K562 (cell line): ENCODE results near the gene NF1. TPM values are rescaled to one million over a fixed set of nuclear protein-coding genes. Genes with fewer than 3 reads are reported as not detected.

Experiments used
- ATAC-seq: fragments of 200-7000 bp; cut with Tn5 transposase; 3 replicates; pipeline ENCODE4 v1.9.1; 2020; ENCODE audit warnings: moderate library complexity
- BruUV-seq: library from RNA; stranded (reverse); fragments of 400-500 nt; replicated peaks from 2 replicates; lab custom pipeline; 2021; lab: Mats Ljungman, UMichigan
- CTCF ChIA-PET: fragments of 300-600 bp; formaldehyde crosslinking; extraction: SDS; loops from one replicate; lab custom pipeline; 2021; ENCODE audit warnings: low intra/inter-chr PET ratio; lab: Yijun Ruan, JAX
- POLR2A ChIA-PET: fragments of 300-600, 350-650 bp; sonication (Branson Sonifier 250); formaldehyde crosslinking; extraction: SDS; loops from one replicate; lab custom pipeline; 2021; ENCODE audit warnings: antibody characterized with exemption, inconsistent platforms; lab: Yijun Ruan, JAX
- DNase-seq, 4 experiments: peaks; one replicate each; pipeline versions ENCODE4 v3.0.0 to v3.0.0-alpha.2; 2011 to 2018; ENCODE audit warnings: low spot score in 3 of 4, mixed read lengths in 3 of 4; ENCODE audit errors: extremely low read depth in 1 of 4
- FAIRE-seq: peaks from 2 replicates; lab custom pipeline; 2011; peaks lifted over from hg19 to GRCh38; lab: Jason Lieb, UNC
- H2AFZ ChIP-seq: 2 replicates; pipeline ENCODE4 v1.6.0; 2011; ENCODE audit warnings: low read depth, low read length, control low read depth, inconsistent platforms
- H3K27ac ChIP-seq: fragments of 200-600 bp; 3 replicates; pipeline ENCODE4 v1.8.0; 2011; ENCODE audit warnings: low read depth, mild to moderate bottlenecking, control low read depth, inconsistent platforms, low read length, moderate library complexity, mixed read lengths; ENCODE audit errors: extremely low read depth
- H3K27me3 ChIP-seq, 2 experiments: fragments of 300-600 bp in 1 of 2; 2 replicates in 1 of 2; 3 replicates in 1 of 2; pipeline versions ENCODE4 v1.6.0 to v1.8.0; 2011; ENCODE audit warnings: inconsistent platforms in 2 of 2, low read length in 2 of 2, mild to moderate bottlenecking in 1 of 2, mixed read lengths in 1 of 2, moderate library complexity in 1 of 2; ENCODE audit not compliant: control insufficient read depth in 2 of 2, insufficient read depth in 2 of 2
- H3K36me3 ChIP-seq: fragments of 300-600 bp; 3 replicates; pipeline ENCODE4 v1.8.0; 2011; ENCODE audit warnings: mild to moderate bottlenecking, low read length, inconsistent platforms; ENCODE audit not compliant: control insufficient read depth, insufficient read depth
- H3K4me1 ChIP-seq, 2 experiments: fragments of 200-600 bp in 1 of 2; replicated peaks in 1 of 2; 2 replicates in 1 of 2; 3 replicates in 1 of 2; pipeline versions ENCODE4 v1.5.1 to v1.8.0; 2011; ENCODE audit warnings: inconsistent platforms in 2 of 2, low read length in 2 of 2, mild to moderate bottlenecking in 1 of 2, mixed read lengths in 1 of 2, moderate library complexity in 1 of 2; ENCODE audit not compliant: control insufficient read depth in 2 of 2, insufficient read depth in 2 of 2
- H3K4me2 ChIP-seq: 2 replicates; pipeline ENCODE4 v1.6.1; 2011; ENCODE audit warnings: low read length, control low read depth, inconsistent platforms, mixed read lengths; ENCODE audit not compliant: insufficient read depth
- H3K4me3 ChIP-seq: fragments of 200-600 bp; sonication (generic), shearing (Covaris generic); 2 replicates; pipeline ENCODE4 v1.5.1; 2016; ENCODE audit warnings: control low read depth, inconsistent platforms
- H3K79me2 ChIP-seq: fragments of 200-600 bp; 3 replicates; pipeline ENCODE4 v1.8.0; 2011; ENCODE audit warnings: low read length, inconsistent platforms; ENCODE audit not compliant: control insufficient read depth, insufficient read depth
- H3K9ac ChIP-seq, 2 experiments: 2 replicates each; pipeline versions ENCODE4 v1.6.0 to v1.6.1; 2011; ENCODE audit warnings: low read depth in 2 of 2, low read length in 2 of 2, control low read depth in 1 of 2, inconsistent platforms in 1 of 2, mild to moderate bottlenecking in 1 of 2, mixed read lengths in 1 of 2; ENCODE audit not compliant: insufficient read depth in 1 of 2
- H3K9me1 ChIP-seq: one replicate; pipeline ENCODE4 v1.6.0; 2011; ENCODE audit warnings: inconsistent platforms, mild to moderate bottlenecking, low read length, moderate library complexity; ENCODE audit not compliant: control insufficient read depth, insufficient read depth
- H3K9me3 ChIP-seq: replicated peaks from 2 replicates; pipeline ENCODE4 v1.5.1; 2011; ENCODE audit warnings: low read depth, low read length, inconsistent platforms; ENCODE audit not compliant: control insufficient read depth, insufficient read depth
- H4K20me1 ChIP-seq: replicated peaks from 2 replicates; pipeline ENCODE4 v1.6.1; 2011; ENCODE audit warnings: low read length, inconsistent platforms, mixed read lengths; ENCODE audit not compliant: control insufficient read depth, insufficient read depth
- CEBPB ChIP-seq: fragments of 450-650 bp; IDR thresholded peaks from 2 replicates; pipeline ENCODE4 v1.6.1; 2016; ENCODE audit warnings: missing genetic modification characterization, missing compliant biosample characterization
- E2F6 ChIP-seq, 2 experiments: IDR thresholded peaks; 2 replicates each; pipeline ENCODE4 v1.6.1; 2011; ENCODE audit warnings: borderline replicate concordance in 1 of 2, control low read depth in 1 of 2, low read depth in 1 of 2, low read length in 1 of 2, mild to moderate bottlenecking in 1 of 2, mixed read lengths in 1 of 2, moderate library complexity in 1 of 2; ENCODE audit not compliant: insufficient read depth in 1 of 2, insufficient read length in 1 of 2, poor library complexity in 1 of 2, severe bottlenecking in 1 of 2; ENCODE audit errors: extremely low read depth in 1 of 2
- ETS1 ChIP-seq: conservative IDR thresholded peaks from 2 replicates; pipeline ENCODE4 v1.6.1; 2011; ENCODE audit warnings: low read depth, mild to moderate bottlenecking, low read length; ENCODE audit not compliant: control insufficient read depth
- GABPB1 ChIP-seq: sonication (generic); formaldehyde crosslinking; IDR thresholded peaks from 2 replicates; pipeline ENCODE4 v1.8.0; 2022; ENCODE audit warnings: mild to moderate bottlenecking, missing genetic modification reagents
- GTF3C2 ChIP-seq: IDR thresholded peaks from 3 replicates; pipeline ENCODE4 v1.6.1; 2011; ENCODE audit warnings: borderline replicate concordance, mild to moderate bottlenecking, moderate library complexity; ENCODE audit not compliant: insufficient read length; ENCODE audit errors: extremely low read depth
- HMG20B ChIP-seq: fragments of 250-450 bp; sonication (Bioruptor Pico); IDR thresholded peaks from 2 replicates; pipeline ENCODE4 v1.5.0; 2021; ENCODE audit warnings: mild to moderate bottlenecking
- LEF1 ChIP-seq: fragments of 450-650 bp; IDR thresholded peaks from 2 replicates; pipeline ENCODE4 v1.6.1; 2016; ENCODE audit warnings: mild to moderate bottlenecking
- SFPQ ChIP-seq: fragments of 200-400 bp; formaldehyde crosslinking; IDR thresholded peaks from 2 replicates; pipeline ENCODE4 v1.6.1; 2017; ENCODE audit warnings: mild to moderate bottlenecking, low read depth, low read length, moderate library complexity
- VEZF1 ChIP-seq: fragments of 200-800 bp; sonication (Bioruptor generic); IDR thresholded peaks from 2 replicates; pipeline ENCODE4 v1.6.1; 2017; ENCODE audit warnings: missing genetic modification characterization, missing compliant biosample characterization
- XRCC3 ChIP-seq: fragments of 450-650 bp; IDR thresholded peaks from 2 replicates; pipeline ENCODE4 v1.6.1; 2017; ENCODE audit warnings: mild to moderate bottlenecking, moderate library complexity
- ZEB2 ChIP-seq: fragments of 450-650 bp; IDR thresholded peaks from 2 replicates; pipeline ENCODE4 v1.6.1; 2016
- ZNF232 ChIP-seq: sonication (generic); formaldehyde crosslinking; IDR thresholded peaks from 2 replicates; pipeline ENCODE4 v1.8.0; 2022; ENCODE audit warnings: mild to moderate bottlenecking, missing genetic modification reagents
- ZNF384 ChIP-seq: IDR thresholded peaks from 2 replicates; pipeline ENCODE4 v1.6.1; 2012; ENCODE audit warnings: low read depth, low read length, improper control_type of control experiment
- WGBS: fragments of 100-300 bp; shearing (Covaris generic); methylation state at CpG from one replicate; pipeline ENCODE4 v1.1.6; 2016; ENCODE audit warnings: low coverage, mixed read lengths; ENCODE audit not compliant: insufficient coverage; ENCODE audit errors: missing lambda C conversion rate; 5-methylcytosine and 5-hydroxymethylcytosine counted together
- in situ Hi-C: fragments of 300-500 bp; cut with MboI; formaldehyde crosslinking; loops from 4 replicates; pipeline ENCODE4 v1.15.0; 2018; ENCODE audit warnings: inconsistent platforms, mixed read lengths
- intact Hi-C: fragments of 100-400 bp; cut with micrococcal nuclease; formaldehyde crosslinking; loops from 2 replicates; pipeline ENCODE4 v1.14.2; 2022
- polyA plus RNA-seq, 8 experiments: library from polyadenylated mRNA; depleted of rRNA in 4 of 8; stranded (reverse) in 5 of 8; unstranded in 3 of 8; fragments of >200 nt; fragmentation: Nextera tagmentation in 2 of 8; fragmentation: Illumina TruSeq in 1 of 8; extraction: Ambion mirVana in 2 of 8; extraction: Trizol in 1 of 8; gene quantifications; 2 replicates each; pipeline versions ENCODE4 v1.2.1 to v1.2.3, GENCODE V29; 2011 to 2014; ENCODE audit warnings: inconsistent platforms in 1 of 8, missing spikeins in 1 of 8
- total RNA-seq, 7 experiments: library from RNA; depleted of rRNA in 6 of 7; stranded (reverse); fragments of >200 nt in 6 of 7; fragmentation: Illumina TruSeq in 2 of 7; extraction: Trizol in 2 of 7; gene quantifications; 2 replicates each; pipeline versions ENCODE4 v1.2.1 to v1.2.3, GENCODE V29; 2011 to 2021; ENCODE audit warnings: low replicate concordance in 1 of 7

The NF1 gene
- total and polyA plus RNA-seq, 9 of the 15 experiments (the other 6 are each of a cell fraction or from before 2014, with no cell fraction given): 3.4 to 41.9 (median 24.3) TPM

- no peak within 1 kb of the TSS for H3K27ac ChIP-seq
- ATAC-seq: peak; percentile 68
- H2AFZ ChIP-seq: no peak within 1 kb of the TSS
- in situ Hi-C loops: no loop called here
- H3K4me3 ChIP-seq: no peak within 1 kb of the TSS
- H3K27me3 ChIP-seq: peaks cover 25 to 45% of the 10 kb centered on the region in 2 experiments
- no peak within 1 kb of the TSS for H3K4me2 ChIP-seq
- intact Hi-C loops: no loop called here
- BruUV-seq: no TSS peak
- H3K9me3 ChIP-seq: no peaks in the 10 kb centered on the region
- no peaks in the 10 kb centered on the region for H3K36me3 ChIP-seq
- DNase-seq: peak; percentile 45 to 66 (median 60)
- no peak within 1 kb of the TSS for H3K9ac ChIP-seq
- CTCF ChIA-PET: no interaction called here
- peaks cover 0 to 21% of the 10 kb centered on the region in 2 experiments; a peak in 3 of 5 replicates for H3K4me1 ChIP-seq
- no peak for FAIRE-seq
- WGBS: 0% methylated on average over 6 of the region's 69 CpGs
- no peaks in the 10 kb centered on the region for H3K9me1 ChIP-seq
- H4K20me1 ChIP-seq: peaks cover 2% of the 10 kb centered on the region
- H3K79me2 ChIP-seq: no peaks in the 10 kb centered on the region
- POLR2A ChIA-PET: no interaction called here
- TF ChIP-seq ZNF384 (no peak), LEF1 (no peak), SFPQ (no peak), ZEB2 (no peak), CEBPB (tag) (no peak), VEZF1 (peak; percentile 45; the same call in 1 of the 2 replicates), GABPB1 (CRISPR knock-in tag) (no peak), HMG20B (CRISPR knock-in tag) (no peak), ZNF232 (CRISPR knock-in tag) (no peak), GTF3C2 (no peak), XRCC3 (no peak), ETS1 (no peak), E2F6 (IDR thresholded peaks at IDR 0.05; ENCODE audit: borderline replicate concordance in 1 of 2, extremely low read depth in 1 of 2, insufficient read depth in 1 of 2, insufficient read length in 1 of 2, low read depth in 1 of 2, low read length in 1 of 2, poor library complexity in 1 of 2, severe bottlenecking in 1 of 2) (peak in 1 of 2 experiments; percentile 45)
These were observed 296.7 kb downstream of the NF1 start, which contains the start of gene RAB11FIP4 for GRCh38 chr17:31391496-31391949. Gene RAB11FIP4 (plus strand): TSS chr17:31391675. CDS start chr17:31391853, 178 bp downstream.
